Stimulated activated CD4-positive, alpha-beta T cell treated with anti-CD3 and anti-CD28 coated beads, TNF-alpha, amount 100 ng/mL, for 48 hours (primary cell): Measurements from ENCODE around the gene C16orf96.

Experiments used
- DNase-seq, 3 donors: peaks; one replicate each; pipeline ENCODE4 v3.0.0-alpha.2; 2020; ENCODE audit warnings: low read depth in 3 of 3

The C16orf96 gene

DNA sequence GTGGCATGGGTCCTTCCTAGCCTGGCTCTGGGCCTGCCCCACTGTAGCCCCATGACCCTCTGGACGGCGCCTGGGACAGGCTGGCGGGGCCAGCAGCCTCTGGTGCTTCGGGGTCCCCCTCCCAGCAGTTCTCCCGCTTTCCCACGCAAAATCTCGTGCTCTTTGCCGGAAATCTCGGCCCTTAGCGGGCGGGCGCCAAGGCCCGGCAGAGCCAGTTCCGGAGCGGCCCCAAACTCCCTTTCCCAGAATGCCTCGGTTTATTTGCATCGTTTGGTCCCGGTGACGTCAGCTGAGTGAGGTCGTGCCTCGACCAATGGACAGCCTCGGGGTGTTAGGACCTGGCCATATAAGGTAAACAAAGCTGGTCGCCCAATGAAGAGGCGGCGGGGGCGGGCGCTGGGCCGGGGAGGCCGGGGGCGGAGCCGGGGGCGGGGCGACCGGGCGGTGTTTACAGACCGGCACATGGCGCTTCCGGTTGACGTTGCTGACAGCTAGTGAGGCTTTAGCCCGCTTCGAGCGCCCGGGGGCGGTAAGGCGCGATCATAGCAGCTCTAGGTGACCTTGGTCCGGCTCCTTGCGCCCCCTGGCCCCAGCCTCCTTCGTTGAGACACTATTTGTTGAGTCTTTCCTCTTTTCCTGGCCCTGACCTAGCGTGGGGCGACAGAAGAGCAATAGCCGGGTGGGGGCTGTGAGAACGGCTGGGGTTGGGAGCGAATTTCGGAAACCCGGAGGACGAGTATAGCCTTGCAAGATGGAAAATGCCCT is 60.1 kb downstream of the C16orf96 start:
- peak; percentile 99 to 100 (median 99) for DNase-seq

DNA sequence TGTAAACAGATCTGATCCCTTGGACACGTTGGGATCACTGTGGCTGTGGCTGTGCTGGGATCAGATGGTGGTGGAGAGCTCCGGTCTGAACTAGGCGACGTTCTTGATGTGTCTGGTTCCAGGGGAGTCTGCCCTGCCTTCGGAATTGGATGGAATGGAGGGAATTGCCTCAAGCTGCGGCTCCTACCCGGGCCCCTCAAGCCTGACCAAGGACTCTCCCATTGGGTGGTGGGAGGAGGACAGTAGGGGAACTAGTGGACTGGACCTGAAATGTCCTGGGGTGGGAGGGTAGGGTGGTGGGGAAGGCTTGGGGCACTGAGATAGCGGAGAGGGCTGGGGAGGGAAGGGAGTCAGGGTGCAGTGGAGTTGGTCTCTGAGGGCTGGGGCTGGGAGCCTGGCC is 61.7 kb downstream of the C16orf96 start:
- no peak for DNase-seq

DNA sequence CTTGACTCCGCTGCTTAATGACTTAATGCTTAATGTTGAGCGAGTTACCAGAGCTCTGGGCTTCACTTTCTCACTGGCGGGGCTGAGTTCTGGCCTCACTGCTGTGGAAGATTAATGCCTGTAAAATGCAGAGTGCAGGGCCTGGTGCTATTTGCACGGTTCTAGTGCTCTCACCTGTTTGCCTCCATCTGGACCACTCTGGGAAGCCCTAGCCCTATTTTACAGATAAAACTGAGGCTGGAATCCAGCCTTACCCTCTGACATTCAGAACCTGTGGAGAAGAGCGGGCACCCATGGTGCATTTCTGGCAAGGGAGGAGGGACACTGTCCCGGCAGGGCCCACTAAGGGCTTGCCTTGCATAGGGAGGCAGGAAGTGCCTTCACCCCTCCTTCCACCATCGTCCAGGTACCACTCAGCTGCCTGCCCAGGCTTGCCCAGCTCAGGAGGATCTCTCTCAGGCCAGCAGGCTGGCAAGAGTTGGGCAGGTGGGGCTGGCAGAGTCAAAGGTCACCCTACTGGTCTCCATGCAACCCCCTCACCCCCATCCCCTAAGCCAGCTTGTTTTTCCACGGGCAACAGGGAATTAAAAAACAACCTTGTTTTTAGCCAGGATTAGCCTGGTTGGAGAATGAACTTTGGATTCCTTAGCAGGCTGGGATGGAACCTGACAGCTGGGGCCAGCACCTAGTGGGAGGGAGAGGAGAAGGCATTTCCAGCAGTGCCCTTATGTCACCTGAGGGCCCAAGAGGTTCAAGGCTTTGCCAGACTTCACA is 62.7 kb downstream of the C16orf96 start:
- DNase-seq = no peak

DNA sequence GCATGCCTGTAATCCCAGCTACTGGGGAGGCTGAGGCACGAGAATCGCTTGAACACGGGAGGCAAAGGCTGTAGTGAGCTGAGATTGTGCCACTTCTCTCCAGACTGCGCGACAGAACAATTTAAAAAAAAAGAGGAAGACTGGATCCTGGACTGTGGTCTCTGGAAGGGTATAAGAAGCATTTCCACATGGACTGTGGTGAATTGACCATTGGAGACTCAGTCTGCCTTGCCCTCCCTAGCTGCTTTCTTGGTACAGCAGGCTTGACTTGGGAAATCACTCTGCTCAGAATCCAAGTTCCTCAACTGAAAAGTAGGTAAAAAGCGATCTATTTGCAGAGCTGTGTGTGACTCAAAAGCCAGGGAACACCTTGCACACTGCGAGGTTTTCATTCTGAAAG is 67.5 kb downstream of the C16orf96 start:
- no peak for DNase-seq

DNA sequence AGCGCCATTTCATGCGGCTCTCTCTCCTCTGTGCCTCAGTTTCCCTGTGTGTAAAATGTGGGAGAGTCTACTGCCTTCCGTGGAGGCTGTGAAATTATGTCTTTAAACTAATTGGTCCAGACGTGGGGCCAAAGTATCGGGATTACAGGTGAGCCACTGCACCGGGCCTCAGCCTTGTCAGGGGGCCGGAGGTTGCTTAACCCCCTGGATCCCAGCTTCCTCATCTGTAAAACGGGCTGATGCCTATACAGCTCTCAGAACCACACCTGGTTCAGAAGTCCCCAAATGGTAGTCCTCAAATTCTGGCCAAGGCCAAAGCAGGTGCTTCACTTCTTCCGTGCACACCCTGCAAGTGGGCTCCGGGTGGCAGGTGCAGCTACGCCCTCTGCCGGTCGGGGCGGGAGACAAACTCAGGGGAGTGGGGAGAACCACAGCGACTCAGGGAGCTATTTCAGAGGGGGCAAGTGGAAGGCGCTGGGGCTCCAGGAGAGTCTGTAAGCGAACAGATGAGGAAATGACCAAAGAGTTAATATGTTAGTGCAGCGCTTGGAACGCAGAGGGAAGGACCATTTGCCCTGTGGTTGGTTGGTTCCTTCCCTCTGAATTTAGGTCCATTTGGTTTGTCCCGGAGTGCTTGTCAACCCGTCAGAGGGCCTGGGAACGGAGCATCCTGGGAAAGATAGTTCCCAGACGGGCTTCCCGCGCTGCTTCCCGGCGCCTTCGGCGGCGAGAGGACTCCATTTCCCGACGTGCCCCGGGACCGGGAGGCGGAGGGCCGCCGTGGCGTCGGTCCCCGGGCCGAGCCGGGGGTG is 68.1 kb downstream of the C16orf96 start, which contains the start of gene MGRN1:
Gene MGRN1 (plus strand): TSS at position 812 of the 812 bp plus-strand sequence. CDS start 135 bp downstream, outside the sequence.
- peak; percentile 87 to 91 (median 87) for DNase-seq

DNA sequence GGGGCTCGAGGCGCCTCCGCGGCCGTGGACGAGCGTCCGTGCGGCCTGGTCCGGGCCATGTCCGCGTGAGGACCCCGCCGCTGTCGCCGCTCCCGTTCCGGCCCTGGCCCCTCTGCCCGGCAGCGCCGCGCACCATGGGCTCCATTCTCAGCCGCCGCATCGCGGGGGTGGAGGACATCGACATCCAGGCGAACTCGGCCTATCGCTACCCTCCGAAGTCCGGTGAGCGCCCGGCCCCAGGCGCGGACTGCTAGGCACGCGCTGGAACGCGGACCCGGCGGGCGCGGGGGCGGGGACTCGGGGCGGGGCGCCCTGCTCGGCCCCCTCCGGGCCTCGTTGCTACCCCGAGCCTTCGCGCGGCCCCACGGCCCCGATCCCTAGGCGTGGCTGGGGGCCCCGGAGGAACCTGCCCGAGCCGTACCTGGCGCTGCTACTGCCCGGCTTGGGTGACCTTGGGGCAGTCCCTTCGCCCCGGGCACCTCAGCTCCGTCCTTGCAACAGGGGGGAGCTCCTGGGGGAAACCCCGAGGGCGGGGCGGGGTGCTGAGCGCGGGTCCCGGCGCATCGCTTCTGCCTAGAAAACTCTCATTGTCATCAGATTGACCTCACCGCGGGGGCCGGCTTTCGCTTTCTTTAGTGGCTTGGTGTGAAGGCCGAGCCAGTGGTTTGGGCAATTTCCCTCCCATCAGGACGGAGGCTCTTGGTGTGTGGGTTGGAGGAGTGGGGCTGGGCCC is 68.9 kb downstream of the C16orf96 start:
- peak; percentile 59 to 66 (median 60) for DNase-seq

DNA sequence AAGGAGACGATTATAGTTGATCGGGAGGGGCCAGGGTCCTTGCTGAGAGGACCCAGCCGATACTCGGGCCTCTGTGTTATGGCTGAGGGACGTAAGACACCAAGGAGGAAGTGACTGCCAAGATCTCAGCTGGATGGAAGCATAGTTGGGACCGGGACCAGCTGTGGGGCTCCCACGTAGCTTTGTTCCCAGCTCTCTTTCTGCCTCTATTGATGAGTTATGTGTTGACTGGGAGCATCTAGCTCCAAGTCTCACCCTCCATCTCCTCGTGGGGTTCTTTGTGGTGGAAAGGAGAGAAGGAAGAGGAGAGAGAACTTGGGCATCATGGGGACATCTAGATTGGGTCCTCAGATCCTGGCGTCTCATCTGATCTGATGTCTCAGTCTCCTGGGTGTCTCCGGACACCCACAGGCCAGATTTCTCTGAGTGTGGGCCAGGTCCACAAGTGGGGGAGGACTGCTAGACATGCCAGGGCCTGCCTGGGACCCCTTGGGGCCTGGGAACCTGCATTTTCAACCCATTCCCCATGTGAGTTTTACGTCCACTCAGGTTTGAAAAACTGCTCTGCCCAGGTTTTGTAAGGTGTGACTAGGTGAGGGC is 69.5 kb downstream of the C16orf96 start:
- DNase-seq = no peak

DNA sequence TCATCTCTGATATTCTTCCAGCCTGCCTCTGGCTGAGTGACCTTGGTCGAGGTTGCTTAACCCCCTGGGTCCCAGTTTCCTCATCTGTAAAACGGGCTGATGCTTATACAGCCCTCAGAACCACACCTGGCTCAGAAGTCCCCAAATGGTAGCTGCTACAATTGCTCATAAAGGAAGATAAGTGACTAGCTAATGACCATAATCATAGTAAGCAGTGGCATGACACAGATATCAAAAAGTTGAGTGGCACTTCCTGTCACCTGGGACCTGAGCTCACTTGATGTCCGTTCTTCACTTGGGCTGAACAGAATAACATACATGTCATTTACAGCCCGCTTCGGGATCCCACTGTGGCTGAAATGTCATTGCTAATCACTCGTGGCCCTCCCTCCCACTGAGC is 70.3 kb downstream of the C16orf96 start:
- no peak for DNase-seq

DNA sequence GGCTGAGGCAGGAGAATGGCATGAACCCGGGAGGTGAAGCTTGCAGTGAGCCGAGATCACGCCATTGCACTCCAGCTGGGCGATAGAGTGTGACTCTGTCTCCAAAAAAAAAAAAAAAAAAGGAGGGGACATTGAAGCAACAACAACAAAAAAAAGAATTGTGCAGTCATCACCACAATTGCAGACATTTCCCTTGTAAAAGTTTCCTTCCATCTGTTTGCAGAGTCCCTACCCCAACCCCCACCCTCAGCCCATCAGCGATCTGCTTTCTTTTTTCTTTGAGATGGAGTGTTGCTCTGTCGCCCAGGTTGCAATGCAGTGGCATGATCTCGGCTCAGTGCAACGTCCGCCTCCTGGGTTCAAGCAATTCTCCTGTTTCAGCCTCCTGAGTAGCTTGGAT is 72.1 kb downstream of the C16orf96 start:
- no peak for DNase-seq

DNA sequence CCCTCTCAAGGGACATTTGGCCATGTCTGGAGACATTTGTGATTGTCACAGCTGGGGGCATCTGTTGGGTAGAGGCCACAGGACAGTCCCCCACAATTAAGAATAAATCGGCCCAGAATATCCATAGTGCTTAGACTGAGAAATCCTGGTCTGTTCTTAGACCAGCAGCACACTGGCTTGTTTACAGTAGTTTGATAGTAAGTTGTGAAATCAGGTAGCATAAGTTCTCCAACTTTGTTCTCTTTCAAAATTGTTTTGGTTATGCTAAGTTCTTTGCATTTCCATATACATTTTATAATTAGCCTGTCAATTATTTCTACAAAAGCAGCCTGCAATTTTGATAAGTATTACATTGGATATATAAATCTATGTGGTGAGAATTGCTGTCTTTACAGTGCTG is 75.3 kb downstream of the C16orf96 start:
- no peak for DNase-seq

DNA sequence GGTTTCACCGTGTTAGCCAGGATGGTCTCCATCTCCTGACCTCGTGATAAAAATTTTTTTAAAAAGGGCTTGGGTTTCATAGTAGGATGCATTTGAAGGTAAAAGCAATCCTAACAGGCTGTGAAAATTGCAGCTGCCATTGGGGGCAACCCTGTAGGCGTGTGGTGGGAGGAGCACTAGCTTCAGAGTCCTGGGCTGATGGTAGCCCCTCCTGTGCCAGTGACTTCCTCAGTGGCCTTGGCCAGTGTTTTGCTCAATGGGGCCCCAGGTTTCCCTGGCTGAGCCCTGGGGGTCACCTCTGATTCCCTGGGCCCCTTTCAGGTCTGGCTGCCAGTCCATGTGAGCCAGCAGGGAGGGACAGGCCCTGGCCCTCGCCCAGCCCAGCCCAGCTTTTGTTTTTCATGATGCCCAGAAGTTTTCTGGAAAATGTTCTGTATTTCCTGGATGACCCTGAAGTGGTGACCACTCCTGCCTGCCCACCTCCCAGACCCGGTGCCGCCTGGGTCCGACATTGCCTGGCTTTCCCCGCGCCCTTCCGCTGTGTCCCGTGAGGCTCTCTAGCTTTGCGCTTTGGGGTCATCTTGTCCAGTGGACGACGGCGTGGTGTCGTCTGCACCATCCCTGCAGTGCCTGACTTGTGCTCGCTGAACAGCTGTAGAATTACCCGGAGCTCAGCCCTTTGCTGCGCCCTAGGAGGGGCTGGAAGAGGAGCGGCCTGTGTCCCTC is 77.9 kb downstream of the C16orf96 start:
- DNase-seq = no peak

DNA sequence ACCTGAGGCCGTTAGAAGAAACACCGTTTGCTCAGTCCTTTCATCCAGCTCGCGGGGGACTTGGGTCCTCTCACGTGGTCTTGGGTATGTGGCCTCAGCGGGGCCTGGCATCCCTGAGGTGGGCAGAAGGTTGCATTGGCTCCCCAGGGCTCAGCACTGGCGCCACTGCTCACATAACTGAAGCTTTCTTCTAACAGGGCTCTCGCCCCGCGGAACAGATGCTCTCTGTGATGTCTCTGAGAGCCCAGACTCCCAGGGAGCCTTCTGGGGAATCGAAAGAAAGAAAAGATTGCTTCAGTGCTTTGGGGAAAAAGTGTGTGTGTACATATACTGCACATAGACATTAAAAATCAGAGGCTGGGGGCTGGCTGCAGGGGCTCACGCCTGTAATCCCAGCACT is 78.6 kb downstream of the C16orf96 start:
- DNase-seq = no peak

DNA sequence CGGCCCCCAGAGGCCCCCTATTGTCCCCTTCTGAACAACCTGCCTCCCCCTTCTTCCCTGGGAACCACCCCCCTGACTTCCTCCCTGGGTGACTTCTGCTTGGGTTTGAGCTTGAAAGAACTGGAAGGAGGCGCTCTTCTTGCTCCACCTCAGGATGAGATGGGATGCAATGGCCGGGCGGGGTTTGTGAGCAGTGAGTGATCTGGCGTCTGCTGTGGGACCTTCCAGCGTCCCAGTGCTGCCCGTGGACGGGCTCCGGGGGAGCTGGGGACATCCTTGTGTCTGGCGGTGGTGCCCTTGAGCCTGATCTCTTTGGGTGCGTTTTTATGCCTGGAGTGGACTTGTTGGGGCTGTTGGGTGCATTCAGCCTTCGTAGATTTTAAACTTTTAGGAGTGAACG is 80.1 kb downstream of the C16orf96 start:
- no peak for DNase-seq

DNA sequence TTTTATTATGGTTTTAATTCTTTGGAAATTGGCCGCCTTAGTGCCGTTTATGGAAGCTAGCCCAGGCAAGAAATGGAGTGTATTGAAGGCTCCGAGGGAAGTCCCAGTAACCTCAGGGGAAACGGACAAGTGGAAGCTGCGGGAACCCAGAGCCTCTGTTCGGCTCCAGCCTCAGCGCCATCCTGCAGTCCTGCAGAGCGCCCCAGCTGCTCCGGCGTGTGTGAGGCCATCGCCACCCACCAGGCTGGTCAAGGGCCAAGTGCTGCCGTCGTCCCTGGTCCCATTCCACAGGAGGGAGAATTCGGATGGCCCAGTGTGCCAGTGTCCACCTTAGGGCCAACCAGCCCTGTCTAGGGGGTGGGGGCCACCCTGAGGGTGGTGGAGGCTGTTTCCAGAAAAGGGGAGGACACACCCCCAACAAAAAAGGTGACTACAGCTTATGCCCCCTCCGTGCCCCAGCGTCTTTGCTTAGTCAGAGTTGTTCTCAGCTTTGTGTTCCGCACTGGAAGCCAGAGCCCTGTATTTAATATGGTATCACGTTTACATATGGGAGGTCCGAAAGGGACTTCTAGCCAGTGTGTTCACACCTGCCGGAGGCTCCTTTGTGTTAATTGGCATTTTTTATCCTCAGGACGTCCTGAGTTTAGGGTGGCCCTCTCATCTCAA is 81.5 kb downstream of the C16orf96 start:
- no peak for DNase-seq

DNA sequence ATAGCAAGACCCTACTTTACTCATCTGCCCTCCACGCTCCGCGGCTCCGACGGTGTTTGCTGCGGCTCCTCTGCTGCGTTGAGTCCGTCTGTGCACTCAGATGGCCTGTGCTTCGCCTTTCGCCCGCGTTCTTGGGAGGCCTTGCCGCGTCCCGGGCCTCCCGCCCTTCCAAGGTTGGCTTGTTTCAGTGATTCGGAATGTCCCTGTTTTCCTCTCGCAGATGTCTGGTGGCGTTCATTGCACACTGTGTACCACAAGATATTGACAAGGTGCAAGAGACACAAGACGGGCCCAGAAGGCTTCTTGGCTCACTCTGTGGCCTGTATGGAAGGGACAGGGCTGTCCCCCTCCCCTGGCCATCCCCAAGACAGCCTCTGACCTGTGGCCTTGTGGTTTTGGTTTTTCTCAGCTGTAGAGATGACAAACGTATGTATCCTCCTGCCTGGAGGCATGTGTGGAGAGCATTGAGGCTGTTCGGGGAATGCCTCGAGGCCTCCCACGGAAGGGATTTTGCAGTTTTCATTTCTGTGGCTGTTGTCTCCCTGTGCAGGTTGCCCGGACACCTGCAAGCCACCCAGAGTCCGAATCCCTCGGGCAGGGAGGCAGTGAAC is 83.9 kb downstream of the C16orf96 start:
- no peak for DNase-seq

DNA sequence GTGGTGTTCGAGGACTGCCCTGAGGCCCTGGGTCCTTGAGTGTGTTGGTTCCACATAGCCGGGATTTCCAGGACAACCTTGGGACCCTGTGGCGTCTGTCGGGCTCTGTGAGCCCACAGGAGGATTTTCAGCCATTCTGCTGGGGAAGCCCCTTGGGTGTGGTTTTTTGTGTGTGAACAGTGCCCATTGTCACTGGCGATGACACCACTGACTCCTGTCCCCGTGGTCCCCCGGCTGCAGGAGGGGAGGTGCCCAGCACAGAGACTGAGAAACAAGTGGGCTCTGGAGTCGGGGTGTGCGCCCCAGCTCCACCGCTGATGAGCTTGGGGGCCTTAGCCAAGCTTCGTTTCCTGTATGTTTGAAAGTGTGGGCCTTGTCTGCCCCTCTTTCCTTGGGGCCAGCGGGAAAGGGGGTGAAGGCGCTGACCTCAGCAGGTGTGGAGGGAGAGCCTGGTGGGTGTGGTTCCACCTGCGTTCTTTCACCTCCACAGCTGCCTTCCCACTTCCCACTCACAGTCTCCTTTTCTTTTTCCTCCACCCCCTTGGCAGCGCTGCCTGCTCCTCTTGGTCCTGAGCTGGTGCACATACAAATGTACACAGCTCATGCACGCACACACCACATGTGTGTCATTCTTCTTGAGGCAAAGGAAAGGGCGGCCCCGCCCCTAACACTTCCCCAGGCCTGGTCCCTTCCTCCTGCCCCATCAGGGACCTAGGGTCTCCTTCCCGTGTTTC is 84.6 kb downstream of the C16orf96 start:
- DNase-seq = no peak

DNA sequence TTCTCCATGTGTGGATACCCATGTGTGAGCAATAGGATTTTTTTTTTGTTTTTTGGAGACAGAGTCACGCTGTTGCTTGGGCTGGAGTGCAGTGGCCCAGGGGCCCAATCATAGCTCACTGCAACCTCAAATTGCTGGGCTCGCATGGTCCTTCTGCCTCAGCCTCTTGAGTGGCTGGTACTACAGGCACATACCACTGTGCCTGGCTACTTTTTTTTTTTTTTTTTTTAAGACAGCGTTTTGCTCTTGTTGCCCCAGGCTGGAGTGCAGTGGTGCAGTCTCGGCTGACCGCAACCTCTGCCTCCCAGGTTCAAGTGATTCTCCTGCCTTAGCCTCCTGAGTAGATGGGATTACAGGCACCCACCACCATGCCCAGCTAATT is 85.2 kb downstream of the C16orf96 start:
- no peak for DNase-seq

DNA sequence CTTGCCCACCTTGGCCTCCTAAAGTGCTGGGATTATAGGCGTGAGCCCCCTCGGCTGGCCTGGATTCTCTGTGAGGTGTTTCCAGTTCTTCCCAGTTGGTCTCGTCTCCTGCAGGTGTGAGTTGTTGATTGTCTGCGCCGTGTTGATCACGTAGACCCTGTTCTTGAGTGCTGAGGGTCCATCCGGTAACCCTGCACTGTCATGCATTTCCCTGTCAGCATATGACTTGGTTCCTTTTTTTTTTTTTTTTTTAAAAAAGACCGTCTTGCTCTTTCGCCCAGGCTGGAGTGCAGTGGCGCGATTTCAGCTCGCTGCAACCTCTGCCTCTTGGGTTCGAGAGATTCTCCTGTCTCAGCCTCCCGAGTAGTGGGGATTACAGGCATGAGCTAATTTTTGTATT is 85.8 kb downstream of the C16orf96 start:
- DNase-seq = no peak
